Adrenal gland (tissue), 5 donors: ENCODE measurements around the gene MICA.

ENCODE experiments used
- CTCF ChIP-seq, 6 experiments: fragments of 450-650 bp in 4 of 6; fragments of 200-600 bp in 2 of 6; sonication (generic) in 1 of 6; IDR thresholded peaks; 1 replicate in 5 of 6; 2 replicates in 1 of 6; pipeline versions ENCODE4 v1.5.1 to v1.8.0; 2016 to 2021; ENCODE audit warnings: antibody characterized with exemption in 6 of 6, mild to moderate bottlenecking in 2 of 6, moderate library complexity in 1 of 6
- POLR2A ChIP-seq, 2 donors: fragments of 450-650 bp; IDR thresholded peaks; one replicate each; pipeline ENCODE4 v1.6.1; 2017; ENCODE audit warnings: antibody characterized with exemption in 2 of 2, mild to moderate bottlenecking in 2 of 2, moderate library complexity in 1 of 2
- donor health status: DM: no; HTN: no; CAD: no.

- TF ChIP-seq CTCF (IDR thresholded peaks at IDR 0.05) (no peak), POLR2A (IDR thresholded peaks at IDR 0.05) (no peak)
Measured at GRCh38 chr6:31422587-31422986, 19.2 kb downstream of the MICA start.
